Sigmoid colon (tissue), 4 donors: ENCODE data around the gene RAD9A.
"Not testable (repeated sequence)": the region's sequence is repeated elsewhere in the genome, so short reads cannot be mapped to it uniquely, and the experiment has no call there.

Experiments used
- CTCF ChIP-seq, 4 experiments: fragments of 450-650 bp in 3 of 4; fragments of 200-600 bp in 1 of 4; IDR thresholded peaks; one replicate each; pipeline ENCODE4 v1.5.1; 2016 to 2019; ENCODE audit warnings: antibody characterized with exemption in 4 of 4, mild to moderate bottlenecking in 3 of 4, moderate library complexity in 2 of 4
- EP300 ChIP-seq, 4 donors: sonication (generic); formaldehyde crosslinking; IDR thresholded peaks; one replicate each; pipeline ENCODE4 v1.6.1; 2017; ENCODE audit warnings: antibody characterized with exemption in 4 of 4
- POLR2A ChIP-seq, 2 donors: fragments of 450-650 bp; IDR thresholded peaks; one replicate each; pipeline ENCODE4 v1.6.1; 2016; ENCODE audit warnings: antibody characterized with exemption in 2 of 2, mild to moderate bottlenecking in 2 of 2, moderate library complexity in 2 of 2
- POLR2AphosphoS5 ChIP-seq, 4 donors: sonication (generic); formaldehyde crosslinking; IDR thresholded peaks; one replicate each; pipeline ENCODE4 v1.6.1; 2017; ENCODE audit warnings: antibody characterized with exemption in 4 of 4

- not testable (repeated sequence) for TF ChIP-seq EP300, CTCF, POLR2A, POLR2AphosphoS5 (IDR thresholded peaks at IDR 0.05)
Measured at GRCh38 chr11:67427364-67427859, 35.6 kb downstream of the RAD9A start.
